OCI-LY7 (cell line): Measurements from ENCODE around the gene WNK2.

Source experiments
- EZH2phosphoT487 ChIP-seq: fragments of 200-600 bp; sonication (generic); IDR thresholded peaks from 2 replicates; pipeline ENCODE4 v1.6.1; 2018; ENCODE audit warnings: low read depth, borderline replicate concordance, mild to moderate bottlenecking, mixed run types, antibody characterized with exemption, low read length, moderate library complexity, mixed read lengths
- TF ChIP-seq, protein P1 (sequence below): fragments of 200-600 bp; sonication (generic); conservative IDR thresholded peaks from 2 replicates; pipeline ENCODE4 v1.5.1; 2014; ENCODE audit warnings: mild to moderate bottlenecking, antibody characterized with exemption, low read length, moderate library complexity, mixed read lengths

DNA sequence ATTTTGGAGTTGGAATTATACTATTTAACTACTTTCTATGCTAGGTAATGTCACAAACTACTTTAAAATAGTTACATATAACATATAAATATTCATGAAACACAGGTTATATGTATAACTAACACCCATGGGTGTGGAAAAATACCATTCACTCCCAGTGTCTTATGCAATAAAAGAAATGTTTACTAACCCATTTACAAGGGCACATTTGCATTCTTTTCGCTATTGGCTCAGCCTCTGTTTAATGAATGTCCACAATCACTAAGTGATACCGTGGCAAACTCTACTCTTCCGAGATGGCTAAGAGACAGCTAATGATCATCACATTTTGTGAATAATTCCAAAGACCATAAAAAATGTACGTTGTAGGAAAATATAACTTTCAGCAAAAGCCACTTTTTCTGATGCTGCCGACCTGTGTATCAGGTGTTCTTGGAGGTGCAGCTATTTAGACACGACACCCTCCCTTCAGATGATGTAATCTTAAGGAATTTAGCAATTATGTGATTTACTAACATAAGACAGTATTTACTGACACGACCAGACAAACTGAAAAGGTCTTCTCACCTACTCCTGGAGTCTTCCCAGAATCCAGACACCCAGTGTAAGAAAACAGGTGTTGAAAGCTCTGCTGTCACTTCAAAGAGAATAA lies 145.8 kb downstream of the WNK2 start:
- TF ChIP-seq, protein P1, sequence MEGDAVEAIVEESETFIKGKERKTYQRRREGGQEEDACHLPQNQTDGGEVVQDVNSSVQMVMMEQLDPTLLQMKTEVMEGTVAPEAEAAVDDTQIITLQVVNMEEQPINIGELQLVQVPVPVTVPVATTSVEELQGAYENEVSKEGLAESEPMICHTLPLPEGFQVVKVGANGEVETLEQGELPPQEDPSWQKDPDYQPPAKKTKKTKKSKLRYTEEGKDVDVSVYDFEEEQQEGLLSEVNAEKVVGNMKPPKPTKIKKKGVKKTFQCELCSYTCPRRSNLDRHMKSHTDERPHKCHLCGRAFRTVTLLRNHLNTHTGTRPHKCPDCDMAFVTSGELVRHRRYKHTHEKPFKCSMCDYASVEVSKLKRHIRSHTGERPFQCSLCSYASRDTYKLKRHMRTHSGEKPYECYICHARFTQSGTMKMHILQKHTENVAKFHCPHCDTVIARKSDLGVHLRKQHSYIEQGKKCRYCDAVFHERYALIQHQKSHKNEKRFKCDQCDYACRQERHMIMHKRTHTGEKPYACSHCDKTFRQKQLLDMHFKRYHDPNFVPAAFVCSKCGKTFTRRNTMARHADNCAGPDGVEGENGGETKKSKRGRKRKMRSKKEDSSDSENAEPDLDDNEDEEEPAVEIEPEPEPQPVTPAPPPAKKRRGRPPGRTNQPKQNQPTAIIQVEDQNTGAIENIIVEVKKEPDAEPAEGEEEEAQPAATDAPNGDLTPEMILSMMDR = no peak
- no peak for TF ChIP-seq EZH2phosphoT487
